HEK293 (cell line): ENCODE data around the gene SP5.

ENCODE experiments used
- CTCF ChIA-PET: fragments of 350-600 bp; formaldehyde crosslinking; extraction: SDS; loops from one replicate; lab custom pipeline; 2021; ENCODE audit warnings: antibody characterized with exemption; lab: Yijun Ruan, JAX
- POLR2A ChIA-PET: fragments of 300-600 bp; formaldehyde crosslinking; extraction: SDS; loops from one replicate; lab custom pipeline; 2020; ENCODE audit warnings: antibody characterized with exemption, inconsistent platforms; lab: Yijun Ruan, JAX
- H3K27ac ChIP-seq: fragments of 200-500 bp; sonication (Bioruptor generic); 2 replicates; pipeline ENCODE4 v1.5.1; 2014; ENCODE audit warnings: low read depth, low read length, control low read depth, inconsistent platforms; ENCODE audit errors: extremely low read depth
- H3K36me3 ChIP-seq, 2 experiments: fragments of 200-500 bp in 1 of 2; sonication (Bioruptor generic) in 1 of 2; 1 replicate in 1 of 2; 2 replicates in 1 of 2; pipeline ENCODE4 v1.5.1; 2014 to 2017; ENCODE audit warnings: inconsistent platforms in 2 of 2, low read length in 2 of 2; ENCODE audit not compliant: control insufficient read depth in 2 of 2, insufficient read depth in 1 of 2
- H3K4me1 ChIP-seq: fragments of 200-500 bp; sonication (Bioruptor generic); 2 replicates; pipeline ENCODE4 v1.5.1; 2014; ENCODE audit warnings: mild to moderate bottlenecking, low read length, inconsistent platforms; ENCODE audit not compliant: control insufficient read depth, insufficient read depth
- H3K4me3 ChIP-seq: 2 replicates; pipeline ENCODE4 v1.5.1; 2011; ENCODE audit warnings: low read depth, mild to moderate bottlenecking, control low read depth, low read length, moderate library complexity
- H3K9me3 ChIP-seq: fragments of 200-500 bp; sonication (Bioruptor generic); 2 replicates; pipeline ENCODE4 v1.5.1; 2014; ENCODE audit warnings: low read depth, low read length, inconsistent platforms; ENCODE audit not compliant: control insufficient read depth, insufficient read depth
- GLI4 ChIP-seq: fragments of 450-650 bp; formaldehyde crosslinking; IDR thresholded peaks from 2 replicates; pipeline ENCODE4 v1.5.1; 2016; ENCODE audit warnings: missing biosample characterization, missing genetic modification characterization
- GLIS1 ChIP-seq: fragments of 450-650 bp; formaldehyde crosslinking; IDR thresholded peaks from 2 replicates; pipeline ENCODE4 v1.5.1; 2016; ENCODE audit warnings: missing biosample characterization, missing genetic modification characterization
- GLIS2 ChIP-seq: fragments of 450-650 bp; formaldehyde crosslinking; IDR thresholded peaks from 2 replicates; pipeline ENCODE4 v1.5.1; 2016; ENCODE audit warnings: missing biosample characterization, missing genetic modification characterization
- KLF7 ChIP-seq: fragments of 450-650 bp; formaldehyde crosslinking; IDR thresholded peaks from 2 replicates; pipeline ENCODE4 v1.5.1; 2016; ENCODE audit warnings: missing biosample characterization, missing genetic modification characterization, borderline replicate concordance
- PRDM10 ChIP-seq: fragments of 450-650 bp; formaldehyde crosslinking; IDR thresholded peaks from 2 replicates; pipeline ENCODE4 v1.5.1; 2016; ENCODE audit warnings: missing biosample characterization, missing genetic modification characterization
- PRDM6 ChIP-seq: fragments of 450-650 bp; formaldehyde crosslinking; IDR thresholded peaks from 2 replicates; pipeline ENCODE4 v1.5.1; 2017; ENCODE audit warnings: missing biosample characterization, missing genetic modification characterization
- ZBTB44 ChIP-seq: fragments of 450-650 bp; IDR thresholded peaks from 2 replicates; pipeline ENCODE4 v1.5.1; 2018; ENCODE audit warnings: missing biosample characterization, mild to moderate bottlenecking, missing genetic modification characterization
- ZNF10 ChIP-seq: fragments of 450-650 bp; formaldehyde crosslinking; IDR thresholded peaks from 2 replicates; pipeline ENCODE4 v1.5.1; 2017; ENCODE audit warnings: missing biosample characterization, missing genetic modification characterization
- ZNF26 ChIP-seq: fragments of 450-650 bp; formaldehyde crosslinking; IDR thresholded peaks from 2 replicates; pipeline ENCODE4 v1.5.1; 2016; ENCODE audit warnings: missing biosample characterization, missing genetic modification characterization
- ZNF335 ChIP-seq: fragments of 450-650 bp; formaldehyde crosslinking; conservative IDR thresholded peaks from 2 replicates; pipeline ENCODE4 v1.5.1; 2016; ENCODE audit warnings: missing biosample characterization, missing genetic modification characterization
- ZNF561 ChIP-seq: fragments of 450-650 bp; IDR thresholded peaks from 2 replicates; pipeline ENCODE4 v1.5.1; 2018; ENCODE audit warnings: missing biosample characterization, missing genetic modification characterization, borderline replicate concordance
- ZNF585B ChIP-seq: fragments of 450-650 bp; formaldehyde crosslinking; IDR thresholded peaks from 2 replicates; pipeline ENCODE4 v1.5.1; 2016; ENCODE audit warnings: missing biosample characterization, missing genetic modification characterization
- ZNF600 ChIP-seq: fragments of 450-650 bp; formaldehyde crosslinking; IDR thresholded peaks from 2 replicates; pipeline ENCODE4 v1.5.1; 2016; ENCODE audit warnings: missing biosample characterization, missing genetic modification characterization
- ZNF664 ChIP-seq: fragments of 450-650 bp; formaldehyde crosslinking; IDR thresholded peaks from 2 replicates; pipeline ENCODE4 v1.5.1; 2016; ENCODE audit warnings: missing biosample characterization, missing genetic modification characterization
- ZSCAN18 ChIP-seq: fragments of 450-650 bp; formaldehyde crosslinking; IDR thresholded peaks from 2 replicates; pipeline ENCODE4 v1.5.1; 2016; ENCODE audit warnings: missing biosample characterization, missing genetic modification characterization

Gene SP5

GRCh38 chr2:170675701-170676100 lies 39.4 kb upstream of the SP5 start (continued):
- no peak for TF ChIP-seq KLF7 (tag by site-specific recombination)
- no peak for TF ChIP-seq ZNF26 (tag by site-specific recombination)
- TF ChIP-seq GLIS1 (tag by site-specific recombination) = no peak
- no peak for TF ChIP-seq ZNF10 (tag by site-specific recombination)

GRCh38 chr2:170679607-170680079 lies 35.5 kb upstream of the SP5 start:
- H3K9me3 ChIP-seq = no peaks in the 10 kb centered on the region
- no peak overlapping the region for H3K4me3 ChIP-seq
- no peak overlapping the region for H3K27ac ChIP-seq
- no peak for TF ChIP-seq ZSCAN18 (tag by site-specific recombination)
- TF ChIP-seq ZNF335 (tag by site-specific recombination) = no peak
- TF ChIP-seq PRDM6 (tag by site-specific recombination) = peak; percentile 57
- peak; percentile 56; the same call in 1 of the 2 replicates for TF ChIP-seq ZBTB44 (tag by site-specific recombination)
- TF ChIP-seq GLIS2 = no peak
- 0 out of 2 replicates have a peak, but pooled peaks have one; percentile 36 for TF ChIP-seq ZNF561
- TF ChIP-seq PRDM10 (tag by site-specific recombination) = peak; percentile 32
- TF ChIP-seq ZNF664 (tag by site-specific recombination) = 0 out of 2 replicates have a peak, but pooled peaks have one; percentile 8
- TF ChIP-seq ZNF585B (tag by site-specific recombination) = no peak
- no peak for TF ChIP-seq GLI4
- peak; percentile 40; the same call in 1 of the 2 replicates for TF ChIP-seq ZNF600 (tag by site-specific recombination)
- POLR2A ChIA-PET = no interaction called here
- no peaks in the 10 kb centered on the region for H3K36me3 ChIP-seq
- CTCF ChIA-PET = interaction anchor here (0.6 to 1.9 kb wide), 7 partner anchors 8 to 525 kb away, joined by 3 to 10 read pairs (median 3); partner anchors contain the start of gene GAD1
- H3K4me1 ChIP-seq = peaks cover 8% of the 10 kb centered on the region; the same call in 1 of the 2 replicates
